ENCODE data around the gene EIF2D. TPM values are rescaled to one million over a fixed set of nuclear protein-coding genes. Genes with fewer than 3 reads are reported as not detected.

EIF2D gene
- total and polyA plus RNA-seq, 2 of the 8 experiments (the other 6 are each of a cell fraction or from before 2014, with no cell fraction given): 36.1 to 37.1 TPM

DNA sequence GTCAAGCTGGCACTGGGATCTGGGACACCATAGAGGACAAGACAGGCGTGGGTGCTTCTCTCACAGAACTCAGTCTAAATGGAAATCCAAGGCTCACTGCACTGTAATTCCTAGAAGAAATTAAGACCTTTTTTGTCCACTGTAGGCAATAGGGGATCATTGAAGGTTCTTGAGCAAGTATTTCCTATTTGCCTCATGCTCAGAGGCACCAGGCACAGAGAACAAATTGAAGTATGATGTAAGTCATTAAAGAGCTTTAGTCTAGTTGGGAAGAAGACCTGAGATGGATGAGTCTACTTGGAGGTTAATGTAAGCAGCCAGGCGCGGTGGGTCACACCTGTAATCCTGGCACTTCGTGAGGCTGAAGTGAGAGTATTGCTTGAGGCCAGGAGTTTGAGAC is 34.6 kb downstream of the EIF2D start (continued):
- TF ChIP-seq EZH2 (IDR thresholded peaks at IDR 0.05; ENCODE audit: low read depth, low read length, severe bottlenecking) (no peak), HDAC6 (IDR thresholded peaks at IDR 0.05; ENCODE audit: low read depth, low read length) (no peak), RBBP5 (IDR thresholded peaks at IDR 0.05; ENCODE audit: borderline replicate concordance, low read depth, low read length) (no peak), SUZ12 (IDR thresholded peaks at IDR 0.05; ENCODE audit: low read length) (no peak), SP2 (IDR thresholded peaks at IDR 0.05; ENCODE audit: low read length) (no peak), CHD1 (IDR thresholded peaks at IDR 0.05; ENCODE audit: low read depth, low read length) (no peak)

Data from H1 (cell line).